ENCODE data around the gene C19orf18.

C19orf18 gene
- long read RNA-seq, result 0 reads

DNA sequence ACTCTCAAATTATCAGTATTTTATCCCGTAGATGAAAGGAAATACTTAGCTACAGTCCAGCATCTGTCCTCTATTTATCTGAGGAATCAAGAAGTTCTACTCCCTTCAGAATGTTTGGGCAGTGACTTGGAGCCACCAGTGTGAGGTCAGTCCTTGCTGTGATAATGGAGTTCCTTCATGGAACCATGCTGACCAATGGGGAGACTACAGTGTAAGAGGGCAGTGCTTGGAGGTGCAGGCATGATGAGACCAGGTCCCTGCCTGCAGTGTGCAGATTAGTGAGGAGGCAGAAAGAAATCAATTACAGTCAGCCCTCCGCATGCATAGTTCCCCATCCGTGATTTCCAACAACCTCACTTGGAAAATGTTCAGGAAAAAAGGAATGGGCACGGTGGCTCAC, at the start of gene C19orf18:
Gene C19orf18 (minus strand): TSS at position 101 of the 400 bp plus-strand sequence. CDS start 102 bp downstream, outside the sequence.
- TF ChIP-seq, protein P1, sequence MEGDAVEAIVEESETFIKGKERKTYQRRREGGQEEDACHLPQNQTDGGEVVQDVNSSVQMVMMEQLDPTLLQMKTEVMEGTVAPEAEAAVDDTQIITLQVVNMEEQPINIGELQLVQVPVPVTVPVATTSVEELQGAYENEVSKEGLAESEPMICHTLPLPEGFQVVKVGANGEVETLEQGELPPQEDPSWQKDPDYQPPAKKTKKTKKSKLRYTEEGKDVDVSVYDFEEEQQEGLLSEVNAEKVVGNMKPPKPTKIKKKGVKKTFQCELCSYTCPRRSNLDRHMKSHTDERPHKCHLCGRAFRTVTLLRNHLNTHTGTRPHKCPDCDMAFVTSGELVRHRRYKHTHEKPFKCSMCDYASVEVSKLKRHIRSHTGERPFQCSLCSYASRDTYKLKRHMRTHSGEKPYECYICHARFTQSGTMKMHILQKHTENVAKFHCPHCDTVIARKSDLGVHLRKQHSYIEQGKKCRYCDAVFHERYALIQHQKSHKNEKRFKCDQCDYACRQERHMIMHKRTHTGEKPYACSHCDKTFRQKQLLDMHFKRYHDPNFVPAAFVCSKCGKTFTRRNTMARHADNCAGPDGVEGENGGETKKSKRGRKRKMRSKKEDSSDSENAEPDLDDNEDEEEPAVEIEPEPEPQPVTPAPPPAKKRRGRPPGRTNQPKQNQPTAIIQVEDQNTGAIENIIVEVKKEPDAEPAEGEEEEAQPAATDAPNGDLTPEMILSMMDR (IDR thresholded peaks at IDR 0.05; ENCODE audit: insufficient read depth, low read length), result no peak
- TF ChIP-seq POLR2AphosphoS5 (IDR thresholded peaks at IDR 0.05; ENCODE audit: low read depth) (no peak), GABPA (IDR thresholded peaks at IDR 0.05; ENCODE audit: low read depth) (no peak), SPI1 (IDR thresholded peaks at IDR 0.05; ENCODE audit: borderline replicate concordance, low read depth) (no peak)
- TF ChIP-seq, protein P2, sequence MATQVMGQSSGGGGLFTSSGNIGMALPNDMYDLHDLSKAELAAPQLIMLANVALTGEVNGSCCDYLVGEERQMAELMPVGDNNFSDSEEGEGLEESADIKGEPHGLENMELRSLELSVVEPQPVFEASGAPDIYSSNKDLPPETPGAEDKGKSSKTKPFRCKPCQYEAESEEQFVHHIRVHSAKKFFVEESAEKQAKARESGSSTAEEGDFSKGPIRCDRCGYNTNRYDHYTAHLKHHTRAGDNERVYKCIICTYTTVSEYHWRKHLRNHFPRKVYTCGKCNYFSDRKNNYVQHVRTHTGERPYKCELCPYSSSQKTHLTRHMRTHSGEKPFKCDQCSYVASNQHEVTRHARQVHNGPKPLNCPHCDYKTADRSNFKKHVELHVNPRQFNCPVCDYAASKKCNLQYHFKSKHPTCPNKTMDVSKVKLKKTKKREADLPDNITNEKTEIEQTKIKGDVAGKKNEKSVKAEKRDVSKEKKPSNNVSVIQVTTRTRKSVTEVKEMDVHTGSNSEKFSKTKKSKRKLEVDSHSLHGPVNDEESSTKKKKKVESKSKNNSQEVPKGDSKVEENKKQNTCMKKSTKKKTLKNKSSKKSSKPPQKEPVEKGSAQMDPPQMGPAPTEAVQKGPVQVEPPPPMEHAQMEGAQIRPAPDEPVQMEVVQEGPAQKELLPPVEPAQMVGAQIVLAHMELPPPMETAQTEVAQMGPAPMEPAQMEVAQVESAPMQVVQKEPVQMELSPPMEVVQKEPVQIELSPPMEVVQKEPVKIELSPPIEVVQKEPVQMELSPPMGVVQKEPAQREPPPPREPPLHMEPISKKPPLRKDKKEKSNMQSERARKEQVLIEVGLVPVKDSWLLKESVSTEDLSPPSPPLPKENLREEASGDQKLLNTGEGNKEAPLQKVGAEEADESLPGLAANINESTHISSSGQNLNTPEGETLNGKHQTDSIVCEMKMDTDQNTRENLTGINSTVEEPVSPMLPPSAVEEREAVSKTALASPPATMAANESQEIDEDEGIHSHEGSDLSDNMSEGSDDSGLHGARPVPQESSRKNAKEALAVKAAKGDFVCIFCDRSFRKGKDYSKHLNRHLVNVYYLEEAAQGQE (IDR thresholded peaks at IDR 0.05; ENCODE audit: insufficient replicate concordance, low read depth), result no peak
- DNase-seq (ENCODE audit: low read depth in 1 of 2, low spot score in 1 of 2), result no peak
- no peaks in the 10 kb centered on the region for H3K27me3 ChIP-seq (ENCODE audit: insufficient read depth, poor library complexity, severe bottlenecking)
- H3K4me3 ChIP-seq (replicated peaks; ENCODE audit: insufficient read depth, low read length), result no peak within 1 kb of the TSS
- H3K27ac ChIP-seq (replicated peaks), result no peak within 1 kb of the TSS

DNA sequence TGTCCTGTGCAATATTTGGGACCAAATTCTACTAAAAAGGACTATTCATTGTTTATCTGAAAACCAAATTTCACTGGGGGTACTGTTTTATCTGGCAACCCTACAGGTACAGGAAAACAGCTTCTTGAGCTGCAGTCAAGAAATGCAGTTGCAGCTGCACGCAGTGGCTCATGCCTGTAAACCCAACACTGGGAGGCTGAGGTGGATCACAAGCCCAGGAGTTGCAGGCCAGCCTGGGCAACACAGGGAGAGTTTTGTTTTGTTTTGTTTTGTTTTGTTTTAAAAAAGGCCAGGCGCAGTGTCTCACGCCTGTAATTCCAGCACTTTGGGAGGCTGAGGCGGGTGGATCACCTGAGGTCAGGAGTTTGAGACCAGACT, 47.9 kb upstream of the C19orf18 start:
- no peak for DNase-seq (ENCODE audit: low read depth in 1 of 2, low spot score in 1 of 2)
- Histone ChIP-seq H3K4me3 (replicated peaks; ENCODE audit: insufficient read depth, low read length) (no peak overlapping the region), H3K27ac (replicated peaks) (no peak overlapping the region), H3K27me3 (ENCODE audit: insufficient read depth, poor library complexity, severe bottlenecking) (no peaks in the 10 kb centered on the region)
- TF ChIP-seq, protein P1 (IDR thresholded peaks at IDR 0.05; ENCODE audit: insufficient read depth, low read length), result no peak
- TF ChIP-seq, protein P2 (IDR thresholded peaks at IDR 0.05; ENCODE audit: insufficient replicate concordance, low read depth), result no peak
- TF ChIP-seq GABPA (IDR thresholded peaks at IDR 0.05; ENCODE audit: low read depth) (no peak), SPI1 (IDR thresholded peaks at IDR 0.05; ENCODE audit: borderline replicate concordance, low read depth) (no peak), POLR2AphosphoS5 (IDR thresholded peaks at IDR 0.05; ENCODE audit: low read depth) (no peak)

DNA sequence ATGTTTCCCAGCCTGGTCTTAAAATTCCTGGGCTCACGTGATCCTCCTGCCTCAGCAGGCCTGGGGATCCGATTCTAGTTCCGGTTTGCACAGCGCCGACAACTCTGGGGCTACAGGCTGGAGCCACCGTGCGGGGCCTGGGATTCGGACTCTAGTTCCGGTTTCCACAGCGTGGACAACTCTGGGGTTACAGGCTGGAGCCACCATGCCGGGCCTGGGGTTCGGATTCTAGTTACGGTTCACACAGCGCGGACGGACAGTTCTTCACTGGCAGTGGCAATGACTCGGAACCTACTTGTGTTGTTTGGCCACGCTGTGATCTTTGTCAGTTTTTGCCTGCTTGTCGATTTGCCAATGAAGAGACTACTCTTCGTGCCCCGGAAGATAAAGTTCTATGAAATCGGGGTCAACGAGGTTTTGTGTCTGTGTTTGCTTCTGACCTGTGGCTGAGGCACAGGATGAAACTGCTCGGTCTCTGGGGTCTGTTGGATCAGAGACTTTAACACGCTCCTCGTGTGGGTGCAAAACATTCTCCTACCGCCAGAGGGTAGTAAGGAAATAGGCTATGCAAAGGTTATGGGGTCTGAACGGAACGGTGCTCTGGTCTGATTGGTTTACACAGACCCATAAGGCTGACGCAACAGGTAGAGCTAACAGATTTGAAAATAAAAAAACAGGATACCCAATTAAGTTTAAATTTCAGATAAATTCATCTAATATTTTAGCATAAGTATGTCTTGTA, 47.4 kb upstream of the C19orf18 start:
- Histone ChIP-seq H3K27ac (replicated peaks) (no peak overlapping the region), H3K27me3 (ENCODE audit: insufficient read depth, poor library complexity, severe bottlenecking) (no peaks in the 10 kb centered on the region), H3K4me3 (replicated peaks; ENCODE audit: insufficient read depth, low read length) (no peak overlapping the region)
- DNase-seq (ENCODE audit: low read depth in 1 of 2, low spot score in 1 of 2), result peak in 1 of 2 experiments; percentile 40
- TF ChIP-seq POLR2AphosphoS5 (IDR thresholded peaks at IDR 0.05; ENCODE audit: low read depth) (no peak), SPI1 (IDR thresholded peaks at IDR 0.05; ENCODE audit: borderline replicate concordance, low read depth) (no peak), GABPA (IDR thresholded peaks at IDR 0.05; ENCODE audit: low read depth) (no peak)
- TF ChIP-seq, protein P1 (IDR thresholded peaks at IDR 0.05; ENCODE audit: insufficient read depth, low read length), result no peak
- TF ChIP-seq, protein P2 (IDR thresholded peaks at IDR 0.05; ENCODE audit: insufficient replicate concordance, low read depth), result no peak

All from HL-60 (cell line).